GM19193 (cell line): ENCODE measurements around the gene TMEM59L.

Experiments used
- POLR2A ChIP-seq: IDR thresholded peaks from 4 replicates; pipeline ENCODE4 v1.6.1; 2011; ENCODE audit not compliant: insufficient read depth, insufficient read length; ENCODE audit errors: extremely low read depth

Gene TMEM59L

DNA sequence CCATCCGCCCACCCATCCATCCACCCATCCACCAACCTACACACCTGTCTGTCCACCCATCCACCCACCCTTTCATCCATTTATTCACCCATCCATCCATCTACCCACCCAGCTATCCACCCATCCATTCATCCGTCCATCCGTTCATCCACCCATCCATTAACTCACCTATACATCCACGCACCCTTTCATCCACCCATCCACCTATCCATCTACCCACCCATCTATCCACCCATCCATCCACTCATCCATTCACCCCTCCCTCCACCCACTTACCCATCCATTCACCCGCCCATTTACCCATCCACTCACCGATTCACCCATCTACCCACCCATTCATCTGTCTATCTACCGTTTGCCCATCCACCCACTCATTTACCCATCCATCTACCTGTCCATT lies 41.8 kb downstream of the TMEM59L start:
- no peak for TF ChIP-seq POLR2A

GRCh38 chr19:18655173-18655844 lies 42.6 kb downstream of the TMEM59L start:
- TF ChIP-seq POLR2A: no peak

- TF ChIP-seq POLR2A: no peak
Observed at GRCh38 chr19:18656337-18657086, 43.8 kb downstream of the TMEM59L start.

- TF ChIP-seq POLR2A: no peak
Observed at GRCh38 chr19:18657590-18658365, 45.1 kb downstream of the TMEM59L start.

DNA sequence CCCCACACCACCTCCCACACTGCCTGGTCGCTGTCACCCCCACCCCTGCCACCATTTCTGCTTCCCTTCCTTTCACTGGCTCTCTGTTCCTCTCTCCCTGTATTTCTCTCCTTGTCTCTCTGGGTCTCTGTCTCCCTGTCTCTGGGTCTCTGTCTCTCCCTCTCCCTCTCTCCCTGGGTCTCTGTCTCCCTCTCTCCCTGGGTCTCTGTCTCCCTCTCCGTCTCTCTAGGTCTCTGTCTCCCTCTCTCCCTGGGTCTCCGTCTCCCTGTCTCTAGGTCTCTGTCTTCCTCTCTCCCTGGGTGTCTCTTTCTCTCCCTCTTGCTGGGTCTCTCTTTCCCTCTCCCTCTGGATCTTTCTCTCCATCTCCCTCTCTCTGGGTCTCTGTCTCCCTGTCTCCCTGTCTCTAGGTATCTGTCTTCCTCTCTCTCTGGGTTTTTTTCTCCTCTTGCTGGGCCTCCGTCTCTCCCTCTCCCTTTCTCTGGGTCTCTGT lies 45.7 kb downstream of the TMEM59L start:
- no peak for TF ChIP-seq POLR2A

- no peak for TF ChIP-seq POLR2A
Observed at GRCh38 chr19:18659281-18660050, 46.8 kb downstream of the TMEM59L start.

DNA sequence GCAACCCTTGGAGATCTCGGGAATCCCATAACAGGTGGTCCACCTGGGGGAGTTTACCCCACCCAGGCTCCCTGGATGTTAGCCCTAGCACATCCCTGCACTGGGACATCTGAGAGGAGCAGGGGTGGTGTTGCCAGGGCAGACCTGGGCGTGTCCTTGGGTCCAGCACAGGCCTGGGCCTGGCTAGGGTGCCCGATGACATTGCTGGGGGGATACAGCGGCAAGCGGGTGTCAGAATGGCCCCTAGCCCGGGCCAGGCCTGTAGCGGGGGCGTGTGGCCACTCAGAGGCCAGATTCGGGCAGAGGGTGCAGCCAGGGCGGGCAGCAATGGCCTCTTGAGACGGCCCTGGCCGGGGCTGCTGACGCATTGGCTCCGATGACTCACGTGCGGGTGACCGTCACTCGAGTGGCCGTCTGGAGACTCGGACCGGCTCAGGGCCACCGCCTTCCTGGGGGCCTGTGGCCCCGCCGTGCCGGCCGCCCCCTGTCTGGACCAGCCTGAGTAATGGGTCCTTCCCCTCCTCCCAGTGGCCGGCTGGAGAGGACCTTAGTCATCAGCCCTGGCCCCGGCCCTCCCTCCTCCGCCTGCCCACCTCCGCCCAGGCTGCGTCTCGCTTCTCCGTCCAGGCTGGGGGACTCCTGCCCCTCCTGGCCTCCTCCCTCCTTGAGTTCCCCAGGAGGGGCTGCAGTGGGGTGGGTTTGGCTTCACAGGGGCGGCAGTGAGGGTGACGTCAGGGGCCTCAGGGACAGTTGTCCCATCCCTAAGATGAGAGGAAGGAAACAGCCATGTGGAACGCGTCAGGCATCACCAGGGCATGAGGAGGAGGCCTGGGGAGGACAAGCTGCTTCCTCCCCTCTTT lies 47.6 kb downstream of the TMEM59L start:
- TF ChIP-seq POLR2A: no peak

DNA sequence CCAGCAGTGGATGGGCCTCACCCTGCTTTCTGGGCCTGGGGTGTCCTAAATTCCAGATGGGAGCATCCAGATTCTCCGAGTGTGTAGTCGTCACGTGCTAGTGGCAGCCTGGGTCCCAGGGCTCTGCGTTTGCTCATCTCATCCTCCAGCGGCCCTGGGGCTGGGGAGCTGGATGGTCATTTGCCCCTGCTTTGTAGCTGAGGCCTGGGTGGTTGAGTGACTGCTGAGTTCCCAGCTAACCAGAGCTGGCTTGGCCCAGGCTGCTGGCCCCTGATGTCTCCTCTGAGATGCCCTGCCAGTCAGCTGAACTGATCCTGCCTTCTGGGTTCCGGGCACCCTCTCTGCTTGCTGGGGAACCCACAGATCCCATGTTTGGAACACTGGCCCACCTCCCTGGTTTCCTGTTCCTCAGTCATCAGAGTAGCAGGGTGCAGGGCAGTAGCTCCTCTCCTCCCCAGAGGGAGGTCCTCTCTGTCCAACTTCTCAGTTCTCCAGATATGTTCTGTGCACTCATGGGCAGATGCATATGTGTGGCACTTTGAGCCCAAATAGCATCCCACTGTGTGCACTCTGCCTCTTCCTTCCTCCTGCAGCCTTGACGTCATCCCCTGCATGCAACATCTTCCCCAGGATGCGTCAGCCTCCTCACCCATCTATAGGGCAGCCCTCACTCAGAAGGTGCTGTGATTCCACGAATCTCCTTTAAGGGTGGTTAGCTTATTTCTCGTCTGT lies 48.4 kb downstream of the TMEM59L start:
- TF ChIP-seq POLR2A: no peak

GRCh38 chr19:18662972-18663732 lies 50.5 kb downstream of the TMEM59L start:
- no peak for TF ChIP-seq POLR2A

DNA sequence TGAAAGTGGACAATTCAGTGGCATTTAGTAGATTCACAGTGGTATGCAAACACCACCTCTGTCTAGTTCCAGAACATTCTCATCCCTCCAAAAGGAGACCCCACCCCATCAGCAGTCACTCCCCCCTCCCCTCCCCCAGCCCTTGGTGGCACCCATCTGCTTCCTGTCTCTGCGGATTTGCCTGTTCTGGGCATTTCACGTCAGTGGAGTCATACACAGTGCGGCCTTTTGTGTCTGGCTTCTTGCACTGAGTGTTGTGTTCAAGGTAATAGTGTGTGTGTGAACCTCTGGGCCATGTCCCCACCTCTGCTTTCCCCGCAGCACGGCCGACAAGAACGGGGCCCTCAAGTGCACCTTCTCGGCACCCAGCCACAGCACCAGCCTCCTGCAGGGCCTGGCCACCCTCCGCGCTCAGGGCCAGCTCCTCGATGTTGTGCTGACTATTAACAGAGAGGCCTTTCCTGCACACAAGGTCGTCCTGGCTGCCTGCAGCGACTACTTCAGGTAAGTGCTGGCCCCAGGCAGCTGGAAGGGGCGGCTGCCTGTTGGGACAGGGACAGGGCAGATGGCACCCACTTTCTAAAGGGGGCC lies 51.4 kb downstream of the TMEM59L start:
- no peak for TF ChIP-seq POLR2A

DNA sequence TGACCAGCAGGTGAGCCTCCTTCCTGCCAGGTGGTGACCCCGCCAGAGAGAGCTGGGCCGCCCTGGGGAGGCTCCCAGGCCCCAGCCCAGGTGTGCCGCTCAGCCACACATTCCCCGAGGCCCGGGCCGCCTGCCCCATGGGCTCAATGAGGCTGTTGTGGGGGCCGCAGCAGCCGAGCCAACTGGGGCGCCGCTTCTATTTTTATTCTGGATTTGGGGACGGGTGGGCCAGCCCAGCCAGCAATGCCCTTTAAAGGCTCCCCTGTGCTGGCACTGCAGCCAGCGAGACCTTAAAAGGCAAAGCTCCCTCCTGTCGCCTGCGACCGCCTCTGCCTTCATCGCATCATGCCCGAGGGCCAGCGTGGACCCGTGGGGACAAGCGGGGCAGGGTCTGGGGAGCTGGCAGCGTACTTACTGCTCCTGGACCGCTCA lies 53.1 kb downstream of the TMEM59L start:
- no peak for TF ChIP-seq POLR2A

DNA sequence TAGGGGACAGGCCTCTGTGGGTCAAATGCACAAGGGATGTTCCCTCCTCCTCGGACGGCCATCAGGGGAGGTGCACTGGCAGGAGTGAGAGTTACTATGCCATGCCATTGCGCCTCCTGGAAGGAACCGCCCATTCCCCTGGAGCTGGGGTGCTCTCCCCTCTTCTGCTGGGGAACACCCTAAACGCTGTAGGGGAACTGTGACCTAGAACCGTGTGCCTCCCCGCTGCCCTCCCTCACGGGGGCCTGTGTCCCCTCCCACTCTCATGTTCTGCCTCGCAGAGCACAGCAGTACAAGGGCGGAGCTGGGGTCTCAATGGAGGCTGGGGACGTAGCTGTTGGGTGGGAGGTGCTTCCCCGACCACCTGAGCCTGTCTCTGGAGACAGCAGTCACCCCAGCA lies 53.6 kb downstream of the TMEM59L start:
- TF ChIP-seq POLR2A: no peak
